ENCODE data around the gene ING2. TPM values are rescaled to one million over a fixed set of nuclear protein-coding genes. Genes with fewer than 3 reads are reported as not detected.

The ING2 gene
- total and polyA plus RNA-seq, 2 of the 8 experiments (the other 6 are each of a cell fraction or from before 2014, with no cell fraction given), result 5.1 to 16.1 TPM

DNA sequence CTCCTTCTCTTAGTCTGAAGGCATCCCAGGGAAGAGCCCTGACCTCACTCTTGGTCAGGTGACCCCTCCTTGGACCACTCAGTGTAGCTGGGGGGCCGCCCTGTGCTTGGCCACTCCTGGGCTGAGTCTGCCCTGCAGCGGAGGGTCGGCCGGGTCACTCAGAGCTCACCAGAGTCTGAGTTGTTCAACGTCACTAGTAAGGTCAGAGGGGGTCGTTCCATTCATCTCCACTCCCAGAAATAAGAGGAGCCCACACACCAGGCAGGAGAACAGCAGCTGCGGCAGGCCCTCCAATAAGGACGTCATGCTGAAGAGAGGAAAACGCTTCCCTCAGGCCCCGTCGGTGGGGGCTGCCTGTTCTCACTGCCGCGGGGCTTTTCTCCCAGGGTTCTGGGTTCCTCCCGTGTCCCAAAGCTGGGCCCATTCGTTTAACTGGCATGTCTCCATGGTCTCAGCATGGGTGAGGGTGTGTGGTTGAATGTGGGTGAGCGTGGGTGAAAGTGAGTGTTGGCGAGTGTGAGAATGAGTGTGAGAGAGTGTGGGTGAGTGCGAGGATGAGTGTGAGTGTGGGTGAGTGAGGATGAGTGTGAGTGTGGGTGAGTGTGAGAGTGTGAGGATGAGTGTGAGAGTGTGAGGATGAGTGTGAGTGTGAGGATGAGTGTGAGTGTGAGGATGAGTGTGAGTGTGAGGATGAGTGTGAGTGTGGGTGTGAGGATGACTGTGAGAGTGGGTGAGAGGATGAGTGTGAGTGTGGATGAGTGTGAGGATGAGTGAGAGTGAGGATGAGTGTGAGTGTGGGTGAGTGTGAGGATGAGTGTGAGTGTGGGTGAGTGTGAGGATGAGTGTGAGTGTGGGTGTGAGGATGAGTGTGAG is 47.7 kb downstream of the ING2 start:
- FAIRE-seq (no peak), DNase-seq (ENCODE audit: low read depth in 1 of 2, low spot score in 2 of 2) (no peak)

More for the DNA sequence above, 47.7 kb downstream of the ING2 start:
- ChIA-PET POLR2A (ENCODE audit: partially characterized antibody) (no interaction called here), CTCF (ENCODE audit: partially characterized antibody) (no interaction called here)
- peaks cover 0 to 4% of the 10 kb centered on the region in 2 experiments; a peak in 2 of 4 replicates for H3K9me3 ChIP-seq (ENCODE audit: insufficient read depth in 2 of 2, low read depth in 1 of 2, low read length in 1 of 2)
- H2BK20ac ChIP-seq (ENCODE audit: low read length), result no peak overlapping the region
- H2BK5ac ChIP-seq (ENCODE audit: low read depth, low read length), result no peak overlapping the region
- no peaks in the 10 kb centered on the region for H3K36me3 ChIP-seq (ENCODE audit: control insufficient read depth in 2 of 4, insufficient read depth in 4 of 4, low read length in 3 of 4)
- H3K23me2 ChIP-seq (ENCODE audit: low read depth, low read length), result peaks cover 10% of the 10 kb centered on the region; the same call in 1 of the 2 replicates
- no peak overlapping the region for H2AK5ac ChIP-seq (ENCODE audit: low read depth, low read length)
- no peak overlapping the region for H2BK12ac ChIP-seq (ENCODE audit: low read depth, low read length)
- H4K91ac ChIP-seq (replicated peaks; ENCODE audit: insufficient read length, low read length), result no peak overlapping the region
- H3K4me3 ChIP-seq (ENCODE audit: extremely low read depth in 1 of 4, insufficient read depth in 2 of 4, low read depth in 3 of 4, low read length in 4 of 4), result no peak overlapping the region
- no peaks in the 10 kb centered on the region for H3K79me1 ChIP-seq (ENCODE audit: low read depth, low read length)
- H3K27me3 ChIP-seq (replicated peaks in 1 of 4; ENCODE audit: control insufficient read depth in 3 of 4, extremely low read depth in 1 of 4, insufficient read depth in 3 of 4, low read length in 3 of 4), result no peaks in the 10 kb centered on the region
- no peak overlapping the region for H3K4me2 ChIP-seq (ENCODE audit: insufficient read depth in 1 of 2, low read depth in 2 of 2, low read length in 2 of 2)
- no peak overlapping the region for H3K4ac ChIP-seq (replicated peaks; ENCODE audit: insufficient read length, low read depth, low read length)
- H2AFZ ChIP-seq (ENCODE audit: low read length), result no peak overlapping the region
- TF ChIP-seq ASH2L (IDR thresholded peaks at IDR 0.05; ENCODE audit: low read length), result peak; percentile 98
- TF ChIP-seq GTF2F1 (IDR thresholded peaks at IDR 0.05; ENCODE audit: borderline replicate concordance, low read depth, low read length), result no peak
- no peak overlapping the region for H3K14ac ChIP-seq (ENCODE audit: insufficient read length)
- H2BK15ac ChIP-seq (ENCODE audit: low read length), result 0 out of 2 replicates have a peak overlapping the region, but pooled peaks have one; percentile 81
- H4K5ac ChIP-seq (ENCODE audit: insufficient read length, low read depth, low read length), result no peak overlapping the region
- H3K9ac ChIP-seq (replicated peaks in 1 of 4; ENCODE audit: extremely low read depth in 1 of 4, low read depth in 3 of 4, low read length in 3 of 4), result no peak overlapping the region
- peaks cover 0 to 1% of the 10 kb centered on the region in 2 experiments for H4K20me1 ChIP-seq (replicated peaks in 1 of 2; ENCODE audit: control insufficient read depth in 1 of 2, insufficient read depth in 2 of 2, low read length in 2 of 2)
- H3K4me1 ChIP-seq (replicated peaks in 1 of 4; ENCODE audit: control insufficient read depth in 3 of 4, insufficient read depth in 4 of 4, low read length in 3 of 4), result no peaks in the 10 kb centered on the region
- WGBS, 2 experiments (ENCODE audit: extremely low coverage in 1 of 2, insufficient coverage in 1 of 2, insufficient read length in 1 of 2, insufficient replicate concordance in 2 of 2, low coverage in 1 of 2, low lambda C conversion rate in 2 of 2, missing lambda C conversion rate in 1 of 2), result 91 to 100% methylated on average over 3 to 17 of the region's 18 CpGs
- H3K18ac ChIP-seq (ENCODE audit: extremely low read depth, low read length), result no peak overlapping the region
- no peak overlapping the region for H2BK120ac ChIP-seq (replicated peaks; ENCODE audit: low read depth, low read length)
- H4K8ac ChIP-seq (ENCODE audit: extremely low read depth, insufficient read depth, low read length), result no peak overlapping the region
- H3K23ac ChIP-seq (ENCODE audit: insufficient read length), result no peak overlapping the region
- H3K27ac ChIP-seq (ENCODE audit: low read depth, low read length), result no peak overlapping the region
- no peak overlapping the region for H3K56ac ChIP-seq (replicated peaks; ENCODE audit: insufficient read length, low read depth, low read length)
- H3K79me2 ChIP-seq (ENCODE audit: control insufficient read depth in 1 of 2, insufficient read depth in 2 of 2, low read length in 2 of 2), result no peaks in the 10 kb centered on the region

Data from H1 (cell line).